ENCODE data around the gene MYZAP. TPM values are rescaled to one million over a fixed set of nuclear protein-coding genes. Genes with fewer than 3 reads are reported as not detected.

Gene MYZAP
- total RNA-seq, 1 donor from 2014 or later: 8.3 TPM

GRCh38 chr15:57563416-57563815 lies 28.3 kb upstream of the MYZAP start:
- DNase-seq: no peak

- DNase-seq: no peak
These were observed 26.4 kb upstream of the MYZAP start for GRCh38 chr15:57565311-57565710.

- no peak for DNase-seq
These were observed 24.9 kb upstream of the MYZAP start for GRCh38 chr15:57566834-57567233.

GRCh38 chr15:57567891-57568290 lies 23.8 kb upstream of the MYZAP start:
- DNase-seq: no peak

- no peak for DNase-seq
These were observed 23.4 kb upstream of the MYZAP start for GRCh38 chr15:57568299-57568698.

- DNase-seq: no peak
These were observed 21.4 kb upstream of the MYZAP start for GRCh38 chr15:57570340-57570739.

- no peak for DNase-seq
These were observed 20.7 kb upstream of the MYZAP start for GRCh38 chr15:57570994-57571393.

GRCh38 chr15:57571725-57572124 lies 20.0 kb upstream of the MYZAP start:
- DNase-seq: no peak

GRCh38 chr15:57572468-57572867 lies 19.2 kb upstream of the MYZAP start:
- DNase-seq: no peak

- no peak for DNase-seq
These were observed 18.6 kb upstream of the MYZAP start for GRCh38 chr15:57573151-57573550.

GRCh38 chr15:57575363-57575762 lies 16.3 kb upstream of the MYZAP start:
- no peak for DNase-seq

GRCh38 chr15:57578288-57578900 lies 13.3 kb upstream of the MYZAP start:
- no peak for DNase-seq

- DNase-seq: no peak
These were observed 11.3 kb upstream of the MYZAP start for GRCh38 chr15:57580428-57580827.

- DNase-seq: no peak
These were observed 10.8 kb upstream of the MYZAP start for GRCh38 chr15:57580866-57581265.

GRCh38 chr15:57582090-57582489 lies 9.6 kb upstream of the MYZAP start:
- no peak for DNase-seq

GRCh38 chr15:57583282-57583681 lies 8.4 kb upstream of the MYZAP start:
- DNase-seq: no peak

GRCh38 chr15:57583720-57584119 lies 8.0 kb upstream of the MYZAP start:
- DNase-seq: no peak

- DNase-seq: no peak
These were observed 4.9 kb upstream of the MYZAP start for GRCh38 chr15:57586661-57587424.

- DNase-seq: peak; percentile 6
These were observed 2.4 kb upstream of the MYZAP start for GRCh38 chr15:57589281-57589680.

GRCh38 chr15:57589754-57590153 lies 1.9 kb upstream of the MYZAP start:
- DNase-seq: no peak

- DNase-seq: no peak
These were observed 375 bp upstream of the MYZAP start for GRCh38 chr15:57591237-57591821.

- DNase-seq: no peak
These were observed 722 bp downstream of the MYZAP start for GRCh38 chr15:57592426-57592825.

- DNase-seq: no peak
These were observed 1.2 kb downstream of the MYZAP start for GRCh38 chr15:57592836-57593420.

Measured in skin of body (tissue), 2 donors.